Upper lobe of left lung (tissue), 6 donors: Measurements from ENCODE around the gene CHRNB1. TPM values are rescaled to one million over a fixed set of nuclear protein-coding genes. Genes with fewer than 3 reads are reported as not detected.
A peak's percentile ranks its signal among the peaks of the same experiment; 100 is the strongest.

Experiments
- ATAC-seq, 2 donors: fragments of 200-7000 bp; cut with Tn5 transposase; one replicate each; pipeline ENCODE4 v1.9.1; 2022; ENCODE audit warnings: mild to moderate bottlenecking in 2 of 2, moderate library complexity in 2 of 2; ENCODE audit not compliant: low FRiP score in 2 of 2
- DNase-seq, 2 donors: peaks; one replicate each; pipeline ENCODE4 v3.0.0-alpha.2; 2019 to 2020
- H3K27ac ChIP-seq, 4 donors: fragments of 200-600 bp; sonication (generic); one replicate each; pipeline ENCODE4 v1.5.1; 2016 to 2019
- H3K27me3 ChIP-seq, 4 donors: fragments of 200-600 bp; sonication (generic); one replicate each; pipeline ENCODE4 v1.5.1; 2017 to 2019
- H3K36me3 ChIP-seq, 4 donors: fragments of 200-600 bp; sonication (generic); one replicate each; pipeline ENCODE4 v1.5.1; 2016 to 2019
- H3K4me1 ChIP-seq, 4 donors: fragments of 200-600 bp; sonication (generic); one replicate each; pipeline ENCODE4 v1.5.1; 2018 to 2019
- H3K4me3 ChIP-seq, 4 donors: fragments of 200-600 bp; sonication (generic); one replicate each; pipeline ENCODE4 v1.5.1; 2017 to 2019; ENCODE audit warnings: mild to moderate bottlenecking in 2 of 4, moderate library complexity in 1 of 4
- H3K9me3 ChIP-seq, 4 donors: fragments of 200-600 bp; sonication (generic); one replicate each; pipeline ENCODE4 v1.5.1; 2018 to 2019
- CTCF ChIP-seq, 6 experiments: fragments of 450-650 bp in 4 of 6; fragments of 200-600 bp in 2 of 6; sonication (generic) in 2 of 6; IDR thresholded peaks; one replicate each; pipeline ENCODE4 v1.5.1; 2016 to 2019; ENCODE audit warnings: antibody characterized with exemption in 6 of 6
- EP300 ChIP-seq, 4 donors: sonication (generic); formaldehyde crosslinking; IDR thresholded peaks; one replicate each; pipeline ENCODE4 v1.5.1; 2017; ENCODE audit warnings: antibody characterized with exemption in 4 of 4, control low read depth in 2 of 4
- POLR2A ChIP-seq, 4 donors: fragments of 450-650 bp; IDR thresholded peaks; one replicate each; pipeline ENCODE4 v1.5.1; 2016 to 2017; ENCODE audit warnings: antibody characterized with exemption in 4 of 4, mild to moderate bottlenecking in 2 of 4
- POLR2AphosphoS5 ChIP-seq, 2 donors: sonication (generic); formaldehyde crosslinking; IDR thresholded peaks; one replicate each; pipeline ENCODE4 v1.5.1; 2017; ENCODE audit warnings: antibody characterized with exemption in 2 of 2
- WGBS, 2 donors: methylation state at CpG; one replicate each; pipeline ENCODE4 v1.1.5; 2017 to 2018; 5-methylcytosine and 5-hydroxymethylcytosine counted together
- total RNA-seq, 6 donors: library from RNA; depleted of rRNA in 4 of 6; stranded (reverse); fragments of >200 nt in 4 of 6; gene quantifications; one replicate each; pipeline versions ENCODE4 v1.1.0 to v1.2.1, GENCODE V29; 2016 to 2021
- donor health status: DM: no; HTN: no; CAD: no; lungs with moderate emphysema.
- donor health status: DM: no; HTN: yes; CAD: no; lungs with severe emphysema.

The CHRNB1 gene
- total RNA-seq, 6 donors from 2014 or later, result 1.9 to 11.5 (median 7.0) TPM

DNA sequence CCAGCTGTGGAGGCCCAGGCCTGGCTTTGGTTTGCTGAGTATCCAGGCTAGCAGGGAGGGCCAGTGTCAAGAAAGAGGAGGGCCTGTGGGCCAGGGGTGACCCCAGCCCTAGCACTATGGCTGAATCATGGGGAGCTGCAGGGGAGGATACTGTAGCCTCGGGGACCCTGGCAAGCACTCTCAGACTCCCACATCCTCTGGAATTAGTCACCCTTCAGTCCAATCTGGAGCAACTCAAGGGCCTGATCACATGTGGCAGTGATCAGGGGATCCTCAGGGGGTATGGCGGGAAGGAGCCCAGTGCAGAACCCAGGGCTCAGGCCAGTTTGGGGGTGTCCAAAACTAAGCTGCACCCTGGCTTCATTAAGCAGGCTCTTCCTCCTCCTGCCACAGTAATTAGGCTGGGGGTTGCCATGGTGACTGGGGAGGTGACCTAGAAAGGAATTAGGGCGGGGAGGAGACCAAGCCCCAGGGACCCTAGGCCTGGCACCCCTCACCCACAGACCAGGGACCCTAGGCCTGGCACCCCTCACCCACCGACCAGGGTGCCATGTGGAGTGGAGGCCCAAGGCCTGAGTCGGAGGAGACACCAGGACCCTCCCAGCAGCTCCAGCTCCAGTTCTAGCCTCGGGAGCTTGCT, 31.4 kb upstream of the CHRNB1 start:
- no peaks in the 10 kb centered on the region for H3K4me1 ChIP-seq
- peaks cover 0 to 14% (median 6%) of the 10 kb centered on the region in 4 donors for H3K36me3 ChIP-seq
- H3K27ac ChIP-seq, result no peak overlapping the region
- no peak overlapping the region for H3K4me3 ChIP-seq
- H3K9me3 ChIP-seq, result no peaks in the 10 kb centered on the region
- no peak for TF ChIP-seq POLR2AphosphoS5 (IDR thresholded peaks at IDR 0.05)
- no peak for TF ChIP-seq EP300 (IDR thresholded peaks at IDR 0.05)
- no peak for TF ChIP-seq POLR2A (IDR thresholded peaks at IDR 0.05)
- no peak for TF ChIP-seq CTCF (IDR thresholded peaks at IDR 0.05)
- ATAC-seq (no peak), DNase-seq (no peak)
- H3K27me3 ChIP-seq, result no peaks in the 10 kb centered on the region
- 87 to 90% methylated on average over 6 of the region's 6 CpGs for WGBS, 2 donors

GRCh38 chr17:7414837-7415236, 30.0 kb upstream of the CHRNB1 start:
- peaks cover 0 to 11% (median 3%) of the 10 kb centered on the region in 4 donors for H3K36me3 ChIP-seq
- no peak for ATAC-seq
- H3K27me3 ChIP-seq, result no peaks in the 10 kb centered on the region
- TF ChIP-seq POLR2AphosphoS5 (IDR thresholded peaks at IDR 0.05) (no peak), POLR2A (IDR thresholded peaks at IDR 0.05) (no peak), CTCF (IDR thresholded peaks at IDR 0.05) (no peak), EP300 (IDR thresholded peaks at IDR 0.05) (no peak)
- H3K9me3 ChIP-seq, result no peaks in the 10 kb centered on the region
- no peaks in the 10 kb centered on the region for H3K4me1 ChIP-seq
- H3K4me3 ChIP-seq, result no peak overlapping the region
- 86 to 87% methylated on average over 5 to 14 of the region's 14 CpGs for WGBS, 2 donors
- H3K27ac ChIP-seq, result no peak overlapping the region
- peak in 1 of 2 donors; percentile 69 for DNase-seq

DNA sequence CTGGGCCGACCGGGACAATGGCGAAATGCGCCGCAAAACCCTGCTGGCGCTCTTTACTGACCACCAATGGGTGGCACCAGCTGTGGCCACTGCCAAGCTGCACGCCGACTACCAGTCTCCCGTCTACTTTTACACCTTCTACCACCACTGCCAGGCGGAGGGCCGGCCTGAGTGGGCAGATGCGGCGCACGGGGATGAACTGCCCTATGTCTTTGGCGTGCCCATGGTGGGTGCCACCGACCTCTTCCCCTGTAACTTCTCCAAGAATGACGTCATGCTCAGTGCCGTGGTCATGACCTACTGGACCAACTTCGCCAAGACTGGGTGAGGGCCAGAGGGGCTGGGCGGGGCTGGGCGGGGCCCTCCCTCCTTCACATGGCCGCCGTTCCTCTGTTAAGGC, 29.1 kb upstream of the CHRNB1 start:
- Histone ChIP-seq H3K4me3 (no peak overlapping the region), H3K9me3 (no peaks in the 10 kb centered on the region), H3K4me1 (no peaks in the 10 kb centered on the region), H3K27me3 (no peaks in the 10 kb centered on the region), H3K27ac (no peak overlapping the region), H3K36me3 (peaks cover 0 to 11% (median 3%) of the 10 kb centered on the region in 4 donors)
- ATAC-seq (no peak), DNase-seq (peak in 1 of 2 donors; percentile 81)
- WGBS, 2 donors, result 88 to 90% methylated on average over 21 to 23 of the region's 23 CpGs
- TF ChIP-seq POLR2A (IDR thresholded peaks at IDR 0.05) (no peak), CTCF (IDR thresholded peaks at IDR 0.05) (no peak)

GRCh38 chr17:7416323-7416722, 28.5 kb upstream of the CHRNB1 start:
- WGBS, 2 donors, result 79 to 84% methylated on average over 6 of the region's 6 CpGs
- peaks cover 0 to 11% (median 3%) of the 10 kb centered on the region in 4 donors for H3K36me3 ChIP-seq

More at GRCh38 chr17:7416323-7416722, 28.5 kb upstream of the CHRNB1 start:
- H3K27me3 ChIP-seq, result no peaks in the 10 kb centered on the region
- no peaks in the 10 kb centered on the region for H3K4me1 ChIP-seq
- no peak overlapping the region for H3K27ac ChIP-seq
- DNase-seq, result no peak
- no peak for TF ChIP-seq EP300 (IDR thresholded peaks at IDR 0.05)
- no peak for TF ChIP-seq POLR2AphosphoS5 (IDR thresholded peaks at IDR 0.05)
- TF ChIP-seq POLR2A (IDR thresholded peaks at IDR 0.05), result no peak
- no peak for TF ChIP-seq CTCF (IDR thresholded peaks at IDR 0.05)
- H3K4me3 ChIP-seq, result no peak overlapping the region
- H3K9me3 ChIP-seq, result no peaks in the 10 kb centered on the region
- ATAC-seq, result no peak
